HG03575 (cell line): Measurements from ENCODE around the gene RAD21L1.

Source experiments
- ATAC-seq: cut with Tn5 transposase; IDR thresholded peaks from one replicate; pipeline ENCODE4 v1.9.1; 2021; ENCODE audit not compliant: unreplicated experiment, insufficient number of reproducible peaks, low FRiP score; ENCODE audit errors: extremely low read depth

Gene RAD21L1

GRCh38 chr20:1225783-1226654 is at the start of gene RAD21L1:
RAD21L1 (plus strand) TSS chr20:1226044; CDS start chr20:1228454, 2,410 bp downstream.
- ATAC-seq, result no peak

GRCh38 chr20:1177680-1178079 is 48.2 kb upstream of the RAD21L1 start:
- ATAC-seq, result no peak

GRCh38 chr20:1178103-1178502 is 47.7 kb upstream of the RAD21L1 start:
- no peak for ATAC-seq

GRCh38 chr20:1178623-1179022 is 47.2 kb upstream of the RAD21L1 start:
- no peak for ATAC-seq

- no peak for ATAC-seq
These were observed 44.9 kb upstream of the RAD21L1 start for GRCh38 chr20:1180949-1181348.

- no peak for ATAC-seq
These were observed 43.7 kb upstream of the RAD21L1 start for GRCh38 chr20:1182106-1182505.

- ATAC-seq, result no peak
These were observed 42.7 kb upstream of the RAD21L1 start for GRCh38 chr20:1183153-1183552.

- no peak for ATAC-seq
These were observed 41.6 kb upstream of the RAD21L1 start for GRCh38 chr20:1184260-1184637.

- ATAC-seq, result no peak
These were observed 41.1 kb upstream of the RAD21L1 start, which contains the start of gene TMEM74B for GRCh38 chr20:1184638-1185315. TMEM74B (minus strand) TSS chr20:1184981; CDS start chr20:1183801, 1,180 bp downstream.

- ATAC-seq, result no peak
These were observed 40.5 kb upstream of the RAD21L1 start for GRCh38 chr20:1185316-1185741.

GRCh38 chr20:1185790-1186334 is 40.0 kb upstream of the RAD21L1 start:
- no peak for ATAC-seq

GRCh38 chr20:1186367-1186991 is 39.4 kb upstream of the RAD21L1 start:
- no peak for ATAC-seq

GRCh38 chr20:1187605-1188171 is 38.2 kb upstream of the RAD21L1 start:
- no peak for ATAC-seq

GRCh38 chr20:1188347-1188746 is 37.5 kb upstream of the RAD21L1 start:
- no peak for ATAC-seq

GRCh38 chr20:1189827-1190226 is 36.0 kb upstream of the RAD21L1 start:
- ATAC-seq, result no peak

GRCh38 chr20:1190847-1191246 is 35.0 kb upstream of the RAD21L1 start:
- ATAC-seq, result no peak

- no peak for ATAC-seq
These were observed 34.5 kb upstream of the RAD21L1 start for GRCh38 chr20:1191299-1191698.

GRCh38 chr20:1195226-1195625 is 30.6 kb upstream of the RAD21L1 start:
- ATAC-seq, result no peak

GRCh38 chr20:1196634-1197033 is 29.2 kb upstream of the RAD21L1 start:
- no peak for ATAC-seq
